Measurements from ENCODE around the gene AK5.
"Not testable (repeated sequence)": the region's sequence is repeated elsewhere in the genome, so short reads cannot be mapped to it uniquely, and the experiment has no call there.

The AK5 gene

GRCh38 chr1:77398152-77398551, 116.3 kb downstream of the AK5 start:
- Histone ChIP-seq H3K4me3 (ENCODE audit: low read length in 2 of 2) (no peak overlapping the region), H3K9ac (ENCODE audit: low read length in 2 of 2) (no peak overlapping the region), H3K9me3 (ENCODE audit: control insufficient read depth in 2 of 2, low read length in 2 of 2) (no peaks in the 10 kb centered on the region), H3K27me3 (ENCODE audit: control insufficient read depth in 1 of 2, insufficient read depth in 2 of 2, low read length in 2 of 2) (no peaks in the 10 kb centered on the region), H3K36me3 (ENCODE audit: control insufficient read depth in 2 of 2, insufficient read depth in 2 of 2, low read length in 2 of 2) (no peaks in the 10 kb centered on the region), H3K27ac (ENCODE audit: low read length) (no peak overlapping the region), H3K4me1 (ENCODE audit: control insufficient read depth, insufficient read depth, low read length) (no peaks in the 10 kb centered on the region)

GRCh38 chr1:77399250-77400086, 117.6 kb downstream of the AK5 start:
- H3K4me3 ChIP-seq (ENCODE audit: low read length in 2 of 2) = no peak overlapping the region
- no peaks in the 10 kb centered on the region for H3K36me3 ChIP-seq (ENCODE audit: control insufficient read depth in 2 of 2, insufficient read depth in 2 of 2, low read length in 2 of 2)
- no peaks in the 10 kb centered on the region for H3K9me3 ChIP-seq (ENCODE audit: control insufficient read depth in 2 of 2, low read length in 2 of 2)
- H3K4me1 ChIP-seq (ENCODE audit: control insufficient read depth, insufficient read depth, low read length) = no peaks in the 10 kb centered on the region
- no peak overlapping the region for H3K9ac ChIP-seq (ENCODE audit: low read length in 2 of 2)
- H3K27me3 ChIP-seq (ENCODE audit: control insufficient read depth in 1 of 2, insufficient read depth in 2 of 2, low read length in 2 of 2) = no peaks in the 10 kb centered on the region
- no peak overlapping the region for H3K27ac ChIP-seq (ENCODE audit: low read length)

DNA sequence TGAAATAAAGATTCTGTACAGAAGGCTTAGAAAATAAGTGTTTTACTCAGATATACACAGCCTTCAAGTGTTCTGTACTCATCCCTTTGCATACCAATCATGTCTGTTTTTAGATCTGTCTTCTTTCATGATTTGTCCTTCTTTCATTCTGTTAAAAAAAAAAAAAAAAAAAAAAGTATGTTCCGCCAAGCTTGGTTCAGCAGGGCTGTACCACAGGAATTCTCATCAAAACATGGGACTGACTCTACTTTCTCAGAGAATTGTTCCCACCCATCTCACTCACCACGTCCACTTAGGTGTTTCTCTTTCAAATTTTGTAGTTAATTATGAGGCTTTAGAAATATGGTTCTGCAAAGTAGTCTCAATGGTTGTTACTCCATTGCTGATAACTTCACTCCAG, 119.0 kb downstream of the AK5 start:
- no peaks in the 10 kb centered on the region for H3K4me1 ChIP-seq (ENCODE audit: control insufficient read depth, insufficient read depth, low read length)
- no peak overlapping the region for H3K4me3 ChIP-seq (ENCODE audit: low read length in 2 of 2)
- no peaks in the 10 kb centered on the region for H3K27me3 ChIP-seq (ENCODE audit: control insufficient read depth in 1 of 2, insufficient read depth in 2 of 2, low read length in 2 of 2)
- H3K9ac ChIP-seq (ENCODE audit: low read length in 2 of 2) = no peak overlapping the region
- H3K36me3 ChIP-seq (ENCODE audit: control insufficient read depth in 2 of 2, insufficient read depth in 2 of 2, low read length in 2 of 2) = no peaks in the 10 kb centered on the region
- H3K9me3 ChIP-seq (ENCODE audit: control insufficient read depth in 2 of 2, low read length in 2 of 2) = no peaks in the 10 kb centered on the region
- no peak overlapping the region for H3K27ac ChIP-seq (ENCODE audit: low read length)

GRCh38 chr1:77401384-77401783, 119.6 kb downstream of the AK5 start:
- Histone ChIP-seq H3K4me3 (ENCODE audit: low read length in 2 of 2) (no peak overlapping the region), H3K36me3 (ENCODE audit: control insufficient read depth in 2 of 2, insufficient read depth in 2 of 2, low read length in 2 of 2) (no peaks in the 10 kb centered on the region), H3K27me3 (ENCODE audit: control insufficient read depth in 1 of 2, insufficient read depth in 2 of 2, low read length in 2 of 2) (no peaks in the 10 kb centered on the region), H3K9ac (ENCODE audit: low read length in 2 of 2) (no peak overlapping the region), H3K27ac (ENCODE audit: low read length) (no peak overlapping the region), H3K4me1 (ENCODE audit: control insufficient read depth, insufficient read depth, low read length) (no peaks in the 10 kb centered on the region), H3K9me3 (ENCODE audit: control insufficient read depth in 2 of 2, low read length in 2 of 2) (no peaks in the 10 kb centered on the region)

DNA sequence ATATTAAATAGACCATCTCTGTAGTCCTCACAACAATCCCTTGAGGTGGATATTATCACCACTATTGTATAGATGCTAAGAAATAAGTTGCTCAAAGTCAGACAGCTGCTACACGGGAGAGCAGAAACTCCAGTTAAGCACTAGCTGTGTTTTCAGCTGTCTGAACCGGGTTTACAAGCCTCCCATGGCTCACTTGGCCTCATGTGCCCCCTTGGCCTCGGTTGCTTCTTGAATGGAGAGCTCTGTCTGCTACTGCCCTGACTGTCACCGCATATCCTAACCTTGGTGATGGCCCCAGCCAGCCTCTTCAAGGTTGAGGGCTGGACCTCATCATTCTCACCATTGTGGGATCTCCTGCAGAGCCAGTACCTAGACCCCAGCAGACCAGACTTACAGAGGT, 123.4 kb downstream of the AK5 start:
- no peak overlapping the region for H3K27ac ChIP-seq (ENCODE audit: low read length)
- no peaks in the 10 kb centered on the region for H3K4me1 ChIP-seq (ENCODE audit: control insufficient read depth, insufficient read depth, low read length)
- H3K4me3 ChIP-seq (ENCODE audit: low read length in 2 of 2) = no peak overlapping the region
- H3K9ac ChIP-seq (ENCODE audit: low read length in 2 of 2) = no peak overlapping the region
- H3K9me3 ChIP-seq (ENCODE audit: control insufficient read depth in 2 of 2, low read length in 2 of 2) = no peaks in the 10 kb centered on the region
- H3K27me3 ChIP-seq (ENCODE audit: control insufficient read depth in 1 of 2, insufficient read depth in 2 of 2, low read length in 2 of 2) = no peaks in the 10 kb centered on the region
- no peaks in the 10 kb centered on the region for H3K36me3 ChIP-seq (ENCODE audit: control insufficient read depth in 2 of 2, insufficient read depth in 2 of 2, low read length in 2 of 2)

DNA sequence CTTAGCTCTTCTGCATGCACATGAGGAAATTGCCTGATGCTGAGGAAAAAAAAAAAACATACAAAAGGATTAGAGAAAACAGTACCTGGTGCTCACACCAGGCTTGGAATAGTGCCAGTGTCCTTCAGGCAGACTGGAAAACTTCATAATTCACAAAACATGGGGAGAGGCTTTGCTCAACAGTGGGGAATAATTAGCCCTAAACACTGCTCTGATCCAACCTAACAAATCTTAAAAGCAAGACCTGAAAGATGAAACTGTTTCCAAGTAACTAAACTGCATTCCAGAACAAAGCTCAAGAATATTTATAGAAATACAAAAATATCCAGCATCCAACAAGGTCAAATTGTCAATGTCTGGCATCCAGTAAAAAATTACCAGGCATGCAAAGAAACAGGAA, 124.8 kb downstream of the AK5 start:
- Histone ChIP-seq H3K9ac (ENCODE audit: low read length in 2 of 2) (no peak overlapping the region), H3K9me3 (ENCODE audit: control insufficient read depth in 2 of 2, low read length in 2 of 2) (no peaks in the 10 kb centered on the region), H3K4me3 (ENCODE audit: low read length in 2 of 2) (no peak overlapping the region), H3K36me3 (ENCODE audit: control insufficient read depth in 2 of 2, insufficient read depth in 2 of 2, low read length in 2 of 2) (no peaks in the 10 kb centered on the region), H3K4me1 (ENCODE audit: control insufficient read depth, insufficient read depth, low read length) (no peaks in the 10 kb centered on the region), H3K27me3 (ENCODE audit: control insufficient read depth in 1 of 2, insufficient read depth in 2 of 2, low read length in 2 of 2) (no peaks in the 10 kb centered on the region), H3K27ac (ENCODE audit: low read length) (no peak overlapping the region)

GRCh38 chr1:77407738-77408375, 126.0 kb downstream of the AK5 start:
- Histone ChIP-seq H3K4me1 (ENCODE audit: control insufficient read depth, insufficient read depth, low read length) (no peaks in the 10 kb centered on the region), H3K27ac (ENCODE audit: low read length) (no peak overlapping the region), H3K9ac (ENCODE audit: low read length in 2 of 2) (no peak overlapping the region), H3K36me3 (ENCODE audit: control insufficient read depth in 2 of 2, insufficient read depth in 2 of 2, low read length in 2 of 2) (no peaks in the 10 kb centered on the region), H3K27me3 (ENCODE audit: control insufficient read depth in 1 of 2, insufficient read depth in 2 of 2, low read length in 2 of 2) (no peaks in the 10 kb centered on the region), H3K4me3 (ENCODE audit: low read length in 2 of 2) (no peak overlapping the region), H3K9me3 (ENCODE audit: control insufficient read depth in 2 of 2, low read length in 2 of 2) (no peaks in the 10 kb centered on the region)

DNA sequence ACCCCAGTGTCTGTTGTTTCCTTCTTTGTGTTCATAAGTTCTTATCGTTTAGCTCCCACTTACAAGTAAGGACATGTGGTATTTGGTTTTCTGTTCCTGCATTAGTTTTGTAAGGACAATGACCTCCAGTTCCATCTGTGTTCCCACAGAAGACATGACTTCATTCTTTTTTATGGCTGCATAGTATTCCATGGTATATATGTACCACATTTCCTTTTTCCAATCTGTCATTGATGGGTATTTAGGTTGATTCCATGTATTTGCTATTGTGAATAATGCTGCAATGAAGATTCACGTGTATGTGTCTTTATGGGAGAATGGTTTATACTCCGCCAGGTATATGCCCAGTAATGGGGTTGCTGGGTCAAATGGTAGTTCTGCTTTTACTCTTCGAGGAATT, 127.1 kb downstream of the AK5 start:
- H3K9ac ChIP-seq (ENCODE audit: low read length in 2 of 2); H3K27ac ChIP-seq (ENCODE audit: low read length); H3K4me1 ChIP-seq (ENCODE audit: control insufficient read depth, insufficient read depth, low read length); H3K36me3 ChIP-seq (ENCODE audit: control insufficient read depth in 2 of 2, insufficient read depth in 2 of 2, low read length in 2 of 2); H3K27me3 ChIP-seq (ENCODE audit: control insufficient read depth in 1 of 2, insufficient read depth in 2 of 2, low read length in 2 of 2); H3K9me3 ChIP-seq (ENCODE audit: control insufficient read depth in 2 of 2, low read length in 2 of 2); H3K4me3 ChIP-seq (ENCODE audit: low read length in 2 of 2): not testable (repeated sequence)

GRCh38 chr1:77412069-77412819, 130.4 kb downstream of the AK5 start:
- H3K4me1 ChIP-seq (ENCODE audit: control insufficient read depth, insufficient read depth, low read length) = no peaks in the 10 kb centered on the region

DNA sequence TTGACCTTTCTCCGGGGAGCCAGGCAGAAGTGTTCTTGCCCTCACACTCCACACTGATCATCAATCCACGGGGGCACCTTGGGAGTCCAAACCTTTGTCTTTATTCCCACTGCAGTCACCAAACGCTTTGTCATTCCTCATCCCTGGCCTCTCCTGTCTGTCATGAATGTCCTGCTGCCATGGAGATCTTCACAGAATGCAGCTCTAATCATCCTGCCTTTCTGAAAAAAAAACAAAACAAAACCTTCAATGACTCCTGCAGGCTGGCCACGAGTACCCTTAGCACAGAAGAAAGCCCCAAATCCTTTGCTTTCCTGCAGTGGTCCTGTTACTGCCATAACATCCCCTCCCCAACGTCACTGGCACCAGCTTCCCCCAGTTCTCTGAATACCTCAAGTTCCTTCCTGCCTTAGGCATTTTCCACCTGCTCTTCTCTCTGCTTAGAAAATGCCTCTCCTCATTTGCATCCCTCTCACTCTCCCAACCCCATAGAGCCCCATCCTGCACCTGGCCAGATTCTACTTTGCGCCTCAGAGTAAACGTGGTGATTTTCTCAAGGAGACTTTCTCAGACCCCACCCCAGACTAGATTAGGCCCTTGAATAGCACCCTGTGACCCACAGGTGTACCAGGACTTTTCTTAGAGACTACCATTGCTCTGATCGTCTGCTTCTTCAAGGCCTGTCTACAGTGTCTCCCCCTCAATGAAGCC, 131.2 kb downstream of the AK5 start:
- Histone ChIP-seq H3K27me3 (ENCODE audit: control insufficient read depth in 1 of 2, insufficient read depth in 2 of 2, low read length in 2 of 2) (no peaks in the 10 kb centered on the region), H3K9me3 (ENCODE audit: control insufficient read depth in 2 of 2, low read length in 2 of 2) (no peaks in the 10 kb centered on the region), H3K27ac (ENCODE audit: low read length) (no peak overlapping the region)

More at GRCh38 chr1:77412069-77412819, 130.4 kb downstream of the AK5 start:
- Histone ChIP-seq H3K27me3 (ENCODE audit: control insufficient read depth in 1 of 2, insufficient read depth in 2 of 2, low read length in 2 of 2) (no peaks in the 10 kb centered on the region), H3K4me3 (ENCODE audit: low read length in 2 of 2) (no peak overlapping the region), H3K27ac (ENCODE audit: low read length) (no peak overlapping the region), H3K9ac (ENCODE audit: low read length in 2 of 2) (no peak overlapping the region), H3K36me3 (ENCODE audit: control insufficient read depth in 2 of 2, insufficient read depth in 2 of 2, low read length in 2 of 2) (no peaks in the 10 kb centered on the region), H3K9me3 (ENCODE audit: control insufficient read depth in 2 of 2, low read length in 2 of 2) (no peaks in the 10 kb centered on the region)

More for the DNA sequence above, 131.2 kb downstream of the AK5 start:
- Histone ChIP-seq H3K36me3 (ENCODE audit: control insufficient read depth in 2 of 2, insufficient read depth in 2 of 2, low read length in 2 of 2) (no peaks in the 10 kb centered on the region), H3K4me1 (ENCODE audit: control insufficient read depth, insufficient read depth, low read length) (no peaks in the 10 kb centered on the region), H3K9ac (ENCODE audit: low read length in 2 of 2) (no peak overlapping the region), H3K4me3 (ENCODE audit: low read length in 2 of 2) (no peak overlapping the region)
